Stomach (tissue), 4 donors: ENCODE results near the gene ABT1.

ENCODE experiments used
- POLR2A ChIP-seq, 4 donors: fragments of 450-650 bp; IDR thresholded peaks; one replicate each; pipeline ENCODE4 v1.6.1; 2016; ENCODE audit warnings: antibody characterized with exemption in 4 of 4, control low read depth in 2 of 4, mild to moderate bottlenecking in 1 of 4, moderate library complexity in 1 of 4
- TF ChIP-seq, protein P1 (sequence below), 7 experiments: fragments of 450-650 bp in 4 of 7; fragments of 200-600 bp in 3 of 7; sonication (generic) in 3 of 7; IDR thresholded peaks; one replicate each; pipeline ENCODE4 v1.5.1; 2016 to 2019; ENCODE audit warnings: antibody characterized with exemption in 7 of 7, control low read depth in 2 of 7, mild to moderate bottlenecking in 1 of 7

DNA sequence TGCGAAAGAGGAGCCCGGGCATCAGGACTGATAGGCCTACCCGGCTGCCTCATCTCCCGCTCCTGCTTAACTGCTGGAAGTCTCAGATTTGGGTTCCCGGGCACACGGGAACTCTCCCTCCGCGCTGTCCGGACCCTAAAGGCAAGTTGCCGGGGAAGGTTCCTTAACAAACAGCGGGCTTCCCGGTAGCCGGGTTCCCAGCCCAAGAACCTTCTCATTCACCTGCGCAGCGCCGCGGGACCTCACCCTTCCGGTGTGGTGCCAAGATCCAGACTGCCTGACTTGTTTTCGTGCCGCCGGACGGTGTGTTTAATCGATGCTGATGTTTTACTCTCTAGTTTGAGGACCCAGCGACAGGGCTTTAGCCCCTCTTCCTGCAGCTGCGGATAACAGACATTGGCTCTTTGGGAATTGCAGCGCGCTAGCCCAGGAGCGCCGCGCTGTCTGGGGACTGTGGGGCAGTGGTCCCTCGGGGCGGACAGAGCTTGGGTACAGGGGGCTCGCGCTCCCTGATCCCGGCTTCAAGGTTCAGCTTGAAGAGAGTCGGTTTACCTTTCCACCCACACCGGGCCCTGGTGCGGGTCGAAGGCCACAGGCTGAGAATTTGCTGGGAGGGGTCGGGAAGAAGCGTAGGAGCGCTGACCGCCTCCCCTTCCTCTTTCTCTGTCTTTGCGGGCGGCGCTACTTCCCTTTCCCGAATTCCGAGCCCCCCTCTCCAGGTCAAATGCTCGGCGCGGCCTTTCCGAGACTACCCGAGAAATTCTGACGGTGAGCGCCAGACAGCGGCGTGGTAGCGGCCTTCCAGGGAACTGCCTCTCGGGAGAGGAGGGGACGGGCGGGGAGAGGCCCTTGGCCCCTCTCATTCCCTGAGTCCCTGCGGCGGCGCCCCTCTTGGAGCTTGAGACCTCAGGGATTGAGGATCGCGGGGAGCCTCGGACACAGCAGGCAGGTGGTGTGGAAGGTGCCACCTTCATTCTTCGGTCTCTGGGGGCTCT is 17.2 kb downstream of the ABT1 start:
- TF ChIP-seq POLR2A (IDR thresholded peaks at IDR 0.05) = no peak
- TF ChIP-seq, protein P1, sequence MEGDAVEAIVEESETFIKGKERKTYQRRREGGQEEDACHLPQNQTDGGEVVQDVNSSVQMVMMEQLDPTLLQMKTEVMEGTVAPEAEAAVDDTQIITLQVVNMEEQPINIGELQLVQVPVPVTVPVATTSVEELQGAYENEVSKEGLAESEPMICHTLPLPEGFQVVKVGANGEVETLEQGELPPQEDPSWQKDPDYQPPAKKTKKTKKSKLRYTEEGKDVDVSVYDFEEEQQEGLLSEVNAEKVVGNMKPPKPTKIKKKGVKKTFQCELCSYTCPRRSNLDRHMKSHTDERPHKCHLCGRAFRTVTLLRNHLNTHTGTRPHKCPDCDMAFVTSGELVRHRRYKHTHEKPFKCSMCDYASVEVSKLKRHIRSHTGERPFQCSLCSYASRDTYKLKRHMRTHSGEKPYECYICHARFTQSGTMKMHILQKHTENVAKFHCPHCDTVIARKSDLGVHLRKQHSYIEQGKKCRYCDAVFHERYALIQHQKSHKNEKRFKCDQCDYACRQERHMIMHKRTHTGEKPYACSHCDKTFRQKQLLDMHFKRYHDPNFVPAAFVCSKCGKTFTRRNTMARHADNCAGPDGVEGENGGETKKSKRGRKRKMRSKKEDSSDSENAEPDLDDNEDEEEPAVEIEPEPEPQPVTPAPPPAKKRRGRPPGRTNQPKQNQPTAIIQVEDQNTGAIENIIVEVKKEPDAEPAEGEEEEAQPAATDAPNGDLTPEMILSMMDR (IDR thresholded peaks at IDR 0.05) = no peak
